ENCODE measurements around the gene MRPL14.
"Not testable (repeated sequence)": the region's sequence is repeated elsewhere in the genome, so short reads cannot be mapped to it uniquely, and the experiment has no call there.

Gene MRPL14

GRCh38 chr6:44150317-44150917 lies 23.2 kb upstream of the MRPL14 start:
- DNase-seq, result no peak
- no peak for ATAC-seq

GRCh38 chr6:44149369-44150012 lies 22.2 kb upstream of the MRPL14 start:
- no peak for ATAC-seq
- DNase-seq, result no peak

- DNase-seq (no peak), ATAC-seq (no peak)
These were observed 21.1 kb upstream of the MRPL14 start for GRCh38 chr6:44148306-44148705.

- DNase-seq (no peak), ATAC-seq (no peak)
These were observed 20.0 kb upstream of the MRPL14 start for GRCh38 chr6:44147256-44147655.

- ATAC-seq, result no peak
- no peak for DNase-seq
These were observed 19.4 kb upstream of the MRPL14 start for GRCh38 chr6:44146685-44147084.

GRCh38 chr6:44145839-44146238 lies 18.6 kb upstream of the MRPL14 start:
- no peak for ATAC-seq

GRCh38 chr6:44144536-44144935 lies 17.3 kb upstream of the MRPL14 start:
- ATAC-seq, DNase-seq: not testable (repeated sequence)

More at GRCh38 chr6:44145839-44146238, 18.6 kb upstream of the MRPL14 start:
- no peak for DNase-seq

GRCh38 chr6:44143731-44144130 lies 16.5 kb upstream of the MRPL14 start:
- DNase-seq (no peak), ATAC-seq (no peak)

- DNase-seq, result no peak
- no peak for ATAC-seq
These were observed 15.6 kb upstream of the MRPL14 start for GRCh38 chr6:44142835-44143234.

- DNase-seq, result no peak
- ATAC-seq, result no peak
These were observed 12.1 kb upstream of the MRPL14 start for GRCh38 chr6:44139351-44139743.

GRCh38 chr6:44138717-44139350 lies 11.6 kb upstream of the MRPL14 start:
- DNase-seq (no peak), ATAC-seq (no peak)

GRCh38 chr6:44135875-44136274 lies 8.6 kb upstream of the MRPL14 start:
- ATAC-seq, result no peak

GRCh38 chr6:44135173-44135758 lies 8.0 kb upstream of the MRPL14 start:
- DNase-seq, result no peak

More at GRCh38 chr6:44135875-44136274, 8.6 kb upstream of the MRPL14 start:
- no peak for DNase-seq

GRCh38 chr6:44133981-44134711 lies 6.9 kb upstream of the MRPL14 start:
- DNase-seq (no peak), ATAC-seq (no peak)

More at GRCh38 chr6:44135173-44135758, 8.0 kb upstream of the MRPL14 start:
- ATAC-seq, result no peak

- no peak for ATAC-seq
- no peak for DNase-seq
These were observed 6.0 kb upstream of the MRPL14 start for GRCh38 chr6:44133003-44133931.

GRCh38 chr6:44132476-44132875 lies 5.2 kb upstream of the MRPL14 start:
- ATAC-seq, result no peak
- no peak for DNase-seq

- ATAC-seq, result no peak
These were observed 4.6 kb upstream of the MRPL14 start for GRCh38 chr6:44131892-44132291.

GRCh38 chr6:44129841-44130322 lies 2.6 kb upstream of the MRPL14 start:
- ATAC-seq (no peak), DNase-seq (no peak)

More at GRCh38 chr6:44131892-44132291, 4.6 kb upstream of the MRPL14 start:
- DNase-seq, result no peak

- ATAC-seq, result no peak
- peak; percentile 34 for DNase-seq
These were observed 1.0 kb upstream of the MRPL14 start for GRCh38 chr6:44128020-44128917.
